Endothelial cell (in vitro differentiated cells): ENCODE measurements around the gene ZNF606. TPM values are rescaled to one million over a fixed set of nuclear protein-coding genes. Genes with fewer than 3 reads are reported as not detected.

Experiments used
- DNase-seq: peaks from one replicate; pipeline ENCODE4 v3.0.0; 2021; ENCODE audit warnings: low spot score
- H3K27ac Mint-ChIP-seq: one replicate; pipeline ENCODE4 v1.8.0; 2021; ENCODE audit warnings: mixed read lengths, inconsistent platforms; ENCODE audit not compliant: unreplicated experiment
- H3K27me3 Mint-ChIP-seq: one replicate; pipeline ENCODE4 v1.8.0; 2021; ENCODE audit warnings: mild to moderate bottlenecking, moderate library complexity, mixed read lengths, inconsistent platforms; ENCODE audit not compliant: unreplicated experiment
- H3K36me3 Mint-ChIP-seq: one replicate; pipeline ENCODE4 v1.8.0; 2021; ENCODE audit warnings: mild to moderate bottlenecking, low read depth, mixed read lengths, inconsistent platforms; ENCODE audit not compliant: unreplicated experiment
- H3K4me1 Mint-ChIP-seq: one replicate; pipeline ENCODE4 v1.8.0; 2021; ENCODE audit warnings: mild to moderate bottlenecking, mixed read lengths, inconsistent platforms; ENCODE audit not compliant: unreplicated experiment
- H3K4me3 Mint-ChIP-seq: one replicate; pipeline ENCODE4 v1.8.0; 2021; ENCODE audit warnings: mild to moderate bottlenecking, mixed read lengths, inconsistent platforms; ENCODE audit not compliant: unreplicated experiment
- H3K9me3 Mint-ChIP-seq: one replicate; pipeline ENCODE4 v1.8.0; 2021; ENCODE audit warnings: mixed read lengths, inconsistent platforms; ENCODE audit not compliant: unreplicated experiment
- CTCF ChIP-seq: fragments of 200-600 bp; sonication (generic); IDR thresholded peaks from one replicate; pipeline ENCODE4 v1.5.0; 2021; ENCODE audit warnings: antibody characterized with exemption; ENCODE audit not compliant: unreplicated experiment
- long read RNA-seq: library from polyadenylated mRNA; unstranded; transcript quantifications from one replicate; pipeline ENCODE4 v2.0.0, GENCODE V29; 2020; ENCODE audit not compliant: unreplicated experiment
- total RNA-seq: library from RNA; stranded (reverse); fragmentation: NEBNext Ultra II Directional; extraction: Animal tissue kit (Norgen Biotek cat#: 25700); gene quantifications from one replicate; pipeline ENCODE4 v1.2.1, GENCODE V29; 2021; ENCODE audit not compliant: unreplicated experiment

ZNF606 gene
- 22.3 TPM for total RNA-seq
- long read RNA-seq, partial matches to known transcripts, result 0 of 3 reads
- long read RNA-seq, other reads (novel, unspliced or antisense), result 2 of 3 reads

GRCh38 chr19:58002384-58003173 lies at the start of gene ZNF606:
Gene ZNF606, minus strand, starts transcription at chr19:58002820. Its CDS starts 1,501 bp downstream, at chr19:58001319.
- peaks cover 15% of the 10 kb centered on the region for H3K4me1 Mint-ChIP-seq
- peak within 1 kb of the TSS; percentile 77 for H3K27ac Mint-ChIP-seq
- peaks cover 16% of the 10 kb centered on the region for H3K27me3 Mint-ChIP-seq
- H3K9me3 Mint-ChIP-seq, result peaks cover 51% of the 10 kb centered on the region
- peak; percentile 86 for DNase-seq
- peaks cover 89% of the 10 kb centered on the region for H3K36me3 Mint-ChIP-seq
- H3K4me3 Mint-ChIP-seq, result peak within 1 kb of the TSS; percentile 93
- no peak for TF ChIP-seq CTCF

- no peak overlapping the region for H3K4me3 Mint-ChIP-seq
- H3K9me3 Mint-ChIP-seq, result peaks cover 50% of the 10 kb centered on the region
- H3K36me3 Mint-ChIP-seq, result peaks cover 42% of the 10 kb centered on the region
- no peak for DNase-seq
- no peak overlapping the region for H3K27ac Mint-ChIP-seq
- H3K4me1 Mint-ChIP-seq, result no peaks in the 10 kb centered on the region
- peaks cover 24% of the 10 kb centered on the region for H3K27me3 Mint-ChIP-seq
- no peak for TF ChIP-seq CTCF
Measured at GRCh38 chr19:58052256-58052655, 49.6 kb upstream of the ZNF606 start.

- peaks cover 21% of the 10 kb centered on the region for H3K27me3 Mint-ChIP-seq
- H3K4me1 Mint-ChIP-seq, result no peaks in the 10 kb centered on the region
- no peak for TF ChIP-seq CTCF
- no peak overlapping the region for H3K27ac Mint-ChIP-seq
- H3K4me3 Mint-ChIP-seq, result no peak overlapping the region
- peaks cover 45% of the 10 kb centered on the region for H3K36me3 Mint-ChIP-seq
- H3K9me3 Mint-ChIP-seq, result peaks cover 48% of the 10 kb centered on the region
- no peak for DNase-seq
Measured at GRCh38 chr19:58047672-58048071, 45.1 kb upstream of the ZNF606 start.

- Mint-ChIP-seq H3K4me3 (no peak overlapping the region), H3K9me3 (peaks cover 53% of the 10 kb centered on the region), H3K36me3 (peaks cover 41% of the 10 kb centered on the region), H3K27ac (no peak overlapping the region), H3K27me3 (peaks cover 20% of the 10 kb centered on the region), H3K4me1 (no peaks in the 10 kb centered on the region)
- DNase-seq, result no peak
- TF ChIP-seq CTCF, result no peak
Measured at GRCh38 chr19:58046856-58047255, 44.2 kb upstream of the ZNF606 start.

GRCh38 chr19:58045411-58046050 lies 42.9 kb upstream of the ZNF606 start:
- H3K27ac Mint-ChIP-seq, result no peak overlapping the region
- no peak overlapping the region for H3K4me3 Mint-ChIP-seq
- TF ChIP-seq CTCF, result no peak
- no peaks in the 10 kb centered on the region for H3K4me1 Mint-ChIP-seq
- peaks cover 49% of the 10 kb centered on the region for H3K36me3 Mint-ChIP-seq
- no peak for DNase-seq
- peaks cover 19% of the 10 kb centered on the region for H3K27me3 Mint-ChIP-seq
- H3K9me3 Mint-ChIP-seq, result peaks cover 54% of the 10 kb centered on the region
